ENCODE data around the gene CGB1. TPM values are rescaled to one million over a fixed set of nuclear protein-coding genes. Genes with fewer than 3 reads are reported as not detected.
"Not testable (repeated sequence)": the region's sequence is repeated elsewhere in the genome, so short reads cannot be mapped to it uniquely, and the experiment has no call there.

CGB1 gene
- total and polyA plus RNA-seq, 2 experiments from 2014 or later = 3.2 TPM; not detected in 1

DNA sequence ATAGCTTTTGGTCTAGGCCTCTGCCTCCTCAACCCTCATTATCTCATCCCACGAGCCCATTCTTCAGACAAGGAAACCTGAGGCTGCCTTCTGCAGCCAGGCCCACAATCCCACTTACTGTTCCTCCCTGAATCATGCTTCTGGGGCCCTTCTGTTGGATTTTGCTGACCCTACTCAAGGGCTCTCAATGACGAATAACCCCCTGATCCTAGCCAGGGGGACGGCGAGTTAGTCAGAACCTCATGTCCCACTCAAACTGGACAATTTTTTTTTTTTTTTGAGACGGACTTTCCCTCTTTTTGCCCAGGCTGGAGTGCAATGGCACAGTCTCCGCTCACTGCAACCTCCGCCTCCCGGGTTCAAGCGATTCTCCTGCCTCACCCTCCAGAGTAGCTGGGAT is 14.6 kb downstream of the CGB1 start:
- Histone ChIP-seq H2AFZ (no peak overlapping the region), H3K36me3 (ENCODE audit: low read depth) (no peaks in the 10 kb centered on the region), H3K79me2 (ENCODE audit: insufficient read depth) (no peaks in the 10 kb centered on the region), H3K9me2 (ENCODE audit: insufficient read depth) (no peaks in the 10 kb centered on the region), H4K20me1 (ENCODE audit: insufficient read depth) (no peaks in the 10 kb centered on the region), H3K4me1 (ENCODE audit: insufficient read depth) (peaks cover 9% of the 10 kb centered on the region), H3K27me3 (replicated peaks; ENCODE audit: insufficient read depth) (no peaks in the 10 kb centered on the region), H3K9ac (no peak overlapping the region), H3K4me3 (no peak overlapping the region), H3K9me3 (ENCODE audit: low read depth) (no peaks in the 10 kb centered on the region), H3K27ac (no peak overlapping the region), H3F3A (ENCODE audit: insufficient read depth) (no peaks in the 10 kb centered on the region), H3K4me2 (ENCODE audit: unreplicated experiment) (no peak overlapping the region)
- DNase-seq = no peak
- WGBS, 2 experiments (ENCODE audit: low coverage in 1 of 2, low lambda C conversion rate in 2 of 2, missing lambda C conversion rate in 2 of 2) = 86 to 88% methylated on average over 9 of the region's 9 CpGs
- TF ChIP-seq EZH2phosphoT487 (IDR thresholded peaks at IDR 0.05; ENCODE audit: insufficient read depth, low read depth) = no peak
- TF ChIP-seq EZH2 (IDR thresholded peaks at IDR 0.05; ENCODE audit: insufficient read depth, poor library complexity, severe bottlenecking) = no peak
- in situ Hi-C loops (cut with MboI) = no loop called here

GRCh38 chr19:49020931-49021895 is 15.5 kb downstream of the CGB1 start:
- Histone ChIP-seq H4K20me1 (ENCODE audit: insufficient read depth) (no peaks in the 10 kb centered on the region), H3K4me2 (ENCODE audit: unreplicated experiment) (no peak overlapping the region), H3K9me2 (ENCODE audit: insufficient read depth) (no peaks in the 10 kb centered on the region), H3K27me3 (replicated peaks; ENCODE audit: insufficient read depth) (no peaks in the 10 kb centered on the region), H3F3A (ENCODE audit: insufficient read depth) (no peaks in the 10 kb centered on the region), H3K27ac (no peak overlapping the region), H3K9ac (no peak overlapping the region), H3K79me2 (ENCODE audit: insufficient read depth) (no peaks in the 10 kb centered on the region), H3K4me1 (ENCODE audit: insufficient read depth) (peaks cover 9% of the 10 kb centered on the region), H2AFZ (no peak overlapping the region), H3K9me3 (ENCODE audit: low read depth) (no peaks in the 10 kb centered on the region), H3K4me3 (no peak overlapping the region), H3K36me3 (ENCODE audit: low read depth) (no peaks in the 10 kb centered on the region)
- TF ChIP-seq EZH2phosphoT487 (IDR thresholded peaks at IDR 0.05; ENCODE audit: insufficient read depth, low read depth) = no peak
- no peak for TF ChIP-seq EZH2 (IDR thresholded peaks at IDR 0.05; ENCODE audit: insufficient read depth, poor library complexity, severe bottlenecking)
- 50 to 51% methylated on average over 16 of the region's 16 CpGs for WGBS, 2 experiments (ENCODE audit: low coverage in 1 of 2, low lambda C conversion rate in 2 of 2, missing lambda C conversion rate in 2 of 2)
- in situ Hi-C loops (cut with MboI) = no loop called here
- DNase-seq = peak; percentile 42

DNA sequence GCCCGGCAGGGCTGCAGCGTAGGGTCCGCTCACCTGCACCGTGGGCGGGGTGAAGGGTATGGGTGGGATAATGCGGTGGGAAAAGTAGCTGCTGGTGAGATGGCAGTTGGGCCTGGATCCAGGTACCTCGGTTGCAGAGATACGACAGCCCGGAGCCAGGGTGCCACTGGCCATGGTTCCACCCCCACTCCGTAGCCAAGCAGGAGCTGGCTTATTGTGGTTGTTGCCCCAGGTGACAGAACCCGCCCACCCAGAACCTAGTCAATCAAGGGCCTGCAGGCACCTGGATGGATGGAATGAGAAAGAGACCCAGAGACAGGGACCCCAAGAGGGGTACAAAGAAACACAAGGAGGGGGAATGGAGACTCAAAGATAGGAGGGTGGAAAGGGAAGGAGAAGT is 16.4 kb downstream of the CGB1 start:
- Histone ChIP-seq H3K9ac (no peak overlapping the region), H3K36me3 (ENCODE audit: low read depth) (no peaks in the 10 kb centered on the region), H3K9me3 (ENCODE audit: low read depth) (no peaks in the 10 kb centered on the region), H4K20me1 (ENCODE audit: insufficient read depth) (no peaks in the 10 kb centered on the region), H2AFZ (no peak overlapping the region), H3K79me2 (ENCODE audit: insufficient read depth) (no peaks in the 10 kb centered on the region), H3F3A (ENCODE audit: insufficient read depth) (no peaks in the 10 kb centered on the region), H3K27ac (no peak overlapping the region), H3K4me3 (no peak overlapping the region), H3K27me3 (replicated peaks; ENCODE audit: insufficient read depth) (no peaks in the 10 kb centered on the region), H3K9me2 (ENCODE audit: insufficient read depth) (no peaks in the 10 kb centered on the region), H3K4me1 (ENCODE audit: insufficient read depth) (peaks cover 9% of the 10 kb centered on the region), H3K4me2 (ENCODE audit: unreplicated experiment) (no peak overlapping the region)
- TF ChIP-seq EZH2phosphoT487 (IDR thresholded peaks at IDR 0.05; ENCODE audit: insufficient read depth, low read depth) = no peak
- TF ChIP-seq EZH2 (IDR thresholded peaks at IDR 0.05; ENCODE audit: insufficient read depth, poor library complexity, severe bottlenecking) = no peak
- 51 to 60% methylated on average over 11 of the region's 11 CpGs for WGBS, 2 experiments (ENCODE audit: low coverage in 1 of 2, low lambda C conversion rate in 2 of 2, missing lambda C conversion rate in 2 of 2)
- in situ Hi-C loops (cut with MboI) = no loop called here
- DNase-seq = no peak

- H3K9me2 ChIP-seq (ENCODE audit: insufficient read depth) = no peaks in the 10 kb centered on the region
- H3F3A ChIP-seq (ENCODE audit: insufficient read depth) = no peaks in the 10 kb centered on the region
- in situ Hi-C loops (cut with MboI) = no loop called here
- H3K27me3 ChIP-seq (replicated peaks; ENCODE audit: insufficient read depth) = no peaks in the 10 kb centered on the region
- no peaks in the 10 kb centered on the region for H3K79me2 ChIP-seq (ENCODE audit: insufficient read depth)
- H3K27ac ChIP-seq = no peak overlapping the region
- no peaks in the 10 kb centered on the region for H4K20me1 ChIP-seq (ENCODE audit: insufficient read depth)
- peak overlapping the region; percentile 75 for H3K4me3 ChIP-seq
- H3K9ac ChIP-seq = peak overlapping the region; percentile 19; the same call in 1 of the 2 replicates
- WGBS, 2 experiments (ENCODE audit: low coverage in 1 of 2, low lambda C conversion rate in 2 of 2, missing lambda C conversion rate in 2 of 2) = 3 to 4% methylated on average over 31 to 41 of the region's 41 CpGs
- H3K4me2 ChIP-seq (ENCODE audit: unreplicated experiment) = peak overlapping the region; percentile 87
- DNase-seq = peak; percentile 77
- no peaks in the 10 kb centered on the region for H3K9me3 ChIP-seq (ENCODE audit: low read depth)
- peaks cover 9% of the 10 kb centered on the region for H3K4me1 ChIP-seq (ENCODE audit: insufficient read depth)
- H2AFZ ChIP-seq = peak overlapping the region; percentile 71
- H3K36me3 ChIP-seq (ENCODE audit: low read depth) = no peaks in the 10 kb centered on the region
- TF ChIP-seq EZH2phosphoT487 (IDR thresholded peaks at IDR 0.05; ENCODE audit: insufficient read depth, low read depth) (no peak), EZH2 (IDR thresholded peaks at IDR 0.05; ENCODE audit: insufficient read depth, poor library complexity, severe bottlenecking) (no peak)
Observed at GRCh38 chr19:49019242-49019932, 17.3 kb downstream of the CGB1 start.

- H3K79me2 ChIP-seq (ENCODE audit: insufficient read depth); H4K20me1 ChIP-seq (ENCODE audit: insufficient read depth); H3F3A ChIP-seq (ENCODE audit: insufficient read depth); in situ Hi-C loops (cut with MboI); H3K36me3 ChIP-seq (ENCODE audit: low read depth); H3K4me1 ChIP-seq (ENCODE audit: insufficient read depth); H3K27me3 ChIP-seq (replicated peaks; ENCODE audit: insufficient read depth); H3K9me3 ChIP-seq (ENCODE audit: low read depth); H3K27ac ChIP-seq; H3K9me2 ChIP-seq (ENCODE audit: insufficient read depth): not testable (repeated sequence)
- H3K4me3 ChIP-seq = peak overlapping the region; percentile 75
- H2AFZ ChIP-seq = peak overlapping the region; percentile 71
- DNase-seq = peak; percentile 19
- H3K9ac ChIP-seq = peak overlapping the region; percentile 28
- 16 to 17% methylated on average over 39 to 50 of the region's 50 CpGs for WGBS, 2 experiments (ENCODE audit: low coverage in 1 of 2, low lambda C conversion rate in 2 of 2, missing lambda C conversion rate in 2 of 2)
- peak overlapping the region; percentile 87 for H3K4me2 ChIP-seq (ENCODE audit: unreplicated experiment)
Observed at GRCh38 chr19:49018388-49019241, 18.1 kb downstream of the CGB1 start.
